HG03521 (cell line): ENCODE data around the gene ABHD13.

Source experiments
- ATAC-seq: cut with Tn5 transposase; IDR thresholded peaks from one replicate; pipeline ENCODE4 v1.9.1; 2021; ENCODE audit warnings: mild to moderate bottlenecking, moderate library complexity; ENCODE audit not compliant: unreplicated experiment

Gene ABHD13

DNA sequence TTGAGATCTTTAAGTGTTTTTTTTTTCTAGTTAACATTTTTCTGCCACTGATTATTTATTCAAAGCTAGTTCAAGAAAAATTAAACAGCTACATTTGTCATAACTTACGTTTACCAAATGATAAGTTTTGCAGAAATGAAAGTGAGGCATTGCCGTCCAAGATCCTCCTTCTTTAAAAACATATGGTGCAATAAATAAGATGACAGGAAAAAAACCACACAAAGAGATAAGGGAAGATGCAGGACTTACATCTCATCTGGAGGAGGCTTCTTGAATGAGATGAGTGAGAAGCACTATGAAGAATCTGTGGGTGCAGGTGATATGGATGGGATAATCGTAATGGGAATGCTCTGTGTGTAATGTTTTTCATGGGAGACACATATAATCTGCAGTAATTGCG, 63.7 kb downstream of the ABHD13 start:
- no peak for ATAC-seq

DNA sequence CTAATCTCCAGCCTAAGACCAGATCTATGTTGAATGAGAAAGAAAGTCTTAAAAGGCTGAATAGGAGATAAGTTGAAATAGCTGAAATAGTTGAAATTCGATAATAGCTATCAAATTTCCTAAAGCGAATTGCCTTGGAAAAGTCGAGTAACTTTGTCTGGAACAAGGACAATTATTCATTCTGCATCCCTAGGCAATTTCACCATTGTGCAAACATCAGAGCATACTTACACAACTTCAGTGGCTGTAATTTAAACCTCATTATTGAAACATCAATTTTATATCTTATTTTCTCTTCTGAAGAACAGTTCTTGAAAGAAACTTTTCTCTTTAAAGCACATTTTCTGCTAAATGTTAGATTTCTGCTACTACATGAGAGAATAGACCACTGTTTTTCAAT, 64.9 kb downstream of the ABHD13 start:
- no peak for ATAC-seq
